Endothelial cell (in vitro differentiated cells): ENCODE data around the gene CELA2A. TPM values are rescaled to one million over a fixed set of nuclear protein-coding genes. Genes with fewer than 3 reads are reported as not detected.

Source experiments
- DNase-seq: peaks from one replicate; pipeline ENCODE4 v3.0.0; 2021; ENCODE audit warnings: low spot score
- H3K27ac Mint-ChIP-seq: one replicate; pipeline ENCODE4 v1.8.0; 2021; ENCODE audit warnings: mixed read lengths, inconsistent platforms; ENCODE audit not compliant: unreplicated experiment
- H3K27me3 Mint-ChIP-seq: one replicate; pipeline ENCODE4 v1.8.0; 2021; ENCODE audit warnings: mild to moderate bottlenecking, moderate library complexity, mixed read lengths, inconsistent platforms; ENCODE audit not compliant: unreplicated experiment
- H3K36me3 Mint-ChIP-seq: one replicate; pipeline ENCODE4 v1.8.0; 2021; ENCODE audit warnings: mild to moderate bottlenecking, low read depth, mixed read lengths, inconsistent platforms; ENCODE audit not compliant: unreplicated experiment
- H3K4me1 Mint-ChIP-seq: one replicate; pipeline ENCODE4 v1.8.0; 2021; ENCODE audit warnings: mild to moderate bottlenecking, mixed read lengths, inconsistent platforms; ENCODE audit not compliant: unreplicated experiment
- H3K4me3 Mint-ChIP-seq: one replicate; pipeline ENCODE4 v1.8.0; 2021; ENCODE audit warnings: mild to moderate bottlenecking, mixed read lengths, inconsistent platforms; ENCODE audit not compliant: unreplicated experiment
- H3K9me3 Mint-ChIP-seq: one replicate; pipeline ENCODE4 v1.8.0; 2021; ENCODE audit warnings: mixed read lengths, inconsistent platforms; ENCODE audit not compliant: unreplicated experiment
- total RNA-seq: library from RNA; stranded (reverse); fragmentation: NEBNext Ultra II Directional; extraction: Animal tissue kit (Norgen Biotek cat#: 25700); gene quantifications from one replicate; pipeline ENCODE4 v1.2.1, GENCODE V29; 2021; ENCODE audit not compliant: unreplicated experiment
- TF ChIP-seq, protein P1 (sequence below): fragments of 200-600 bp; sonication (generic); IDR thresholded peaks from one replicate; pipeline ENCODE4 v1.5.0; 2021; ENCODE audit warnings: antibody characterized with exemption; ENCODE audit not compliant: unreplicated experiment

The CELA2A gene
- total RNA-seq, 1 donor from 2014 or later: not detected

DNA sequence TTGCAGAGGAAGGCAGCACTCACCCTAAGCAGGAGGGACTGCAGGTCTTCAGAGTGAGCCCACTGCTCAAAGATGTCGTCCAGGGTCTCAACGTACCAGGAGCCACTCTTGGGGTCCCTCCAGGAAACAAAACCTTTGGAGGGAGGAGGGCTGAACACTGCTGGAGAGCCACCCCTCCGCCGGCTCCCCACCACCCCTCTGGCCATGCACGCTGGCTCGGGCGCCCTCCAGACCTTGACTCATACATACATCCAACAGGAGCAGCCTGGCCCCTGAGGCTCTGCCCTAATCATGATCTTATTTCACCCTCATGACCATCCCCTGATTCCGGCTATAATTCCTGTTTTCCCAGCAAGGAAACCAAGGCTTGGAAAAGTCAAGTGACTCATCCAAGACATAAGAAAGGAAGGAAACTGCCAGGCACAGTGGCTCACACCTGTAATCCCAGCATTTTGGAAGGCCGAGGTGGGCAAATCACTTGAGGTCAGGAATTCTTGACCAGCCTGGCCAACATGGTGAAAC is 37.4 kb downstream of the CELA2A start:
- Mint-ChIP-seq H3K4me1 (no peaks in the 10 kb centered on the region), H3K27me3 (peaks cover 3% of the 10 kb centered on the region), H3K9me3 (no peaks in the 10 kb centered on the region), H3K27ac (no peak overlapping the region), H3K4me3 (no peak overlapping the region), H3K36me3 (peaks cover 3% of the 10 kb centered on the region)
- DNase-seq: no peak
- TF ChIP-seq, protein P1, sequence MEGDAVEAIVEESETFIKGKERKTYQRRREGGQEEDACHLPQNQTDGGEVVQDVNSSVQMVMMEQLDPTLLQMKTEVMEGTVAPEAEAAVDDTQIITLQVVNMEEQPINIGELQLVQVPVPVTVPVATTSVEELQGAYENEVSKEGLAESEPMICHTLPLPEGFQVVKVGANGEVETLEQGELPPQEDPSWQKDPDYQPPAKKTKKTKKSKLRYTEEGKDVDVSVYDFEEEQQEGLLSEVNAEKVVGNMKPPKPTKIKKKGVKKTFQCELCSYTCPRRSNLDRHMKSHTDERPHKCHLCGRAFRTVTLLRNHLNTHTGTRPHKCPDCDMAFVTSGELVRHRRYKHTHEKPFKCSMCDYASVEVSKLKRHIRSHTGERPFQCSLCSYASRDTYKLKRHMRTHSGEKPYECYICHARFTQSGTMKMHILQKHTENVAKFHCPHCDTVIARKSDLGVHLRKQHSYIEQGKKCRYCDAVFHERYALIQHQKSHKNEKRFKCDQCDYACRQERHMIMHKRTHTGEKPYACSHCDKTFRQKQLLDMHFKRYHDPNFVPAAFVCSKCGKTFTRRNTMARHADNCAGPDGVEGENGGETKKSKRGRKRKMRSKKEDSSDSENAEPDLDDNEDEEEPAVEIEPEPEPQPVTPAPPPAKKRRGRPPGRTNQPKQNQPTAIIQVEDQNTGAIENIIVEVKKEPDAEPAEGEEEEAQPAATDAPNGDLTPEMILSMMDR: no peak

DNA sequence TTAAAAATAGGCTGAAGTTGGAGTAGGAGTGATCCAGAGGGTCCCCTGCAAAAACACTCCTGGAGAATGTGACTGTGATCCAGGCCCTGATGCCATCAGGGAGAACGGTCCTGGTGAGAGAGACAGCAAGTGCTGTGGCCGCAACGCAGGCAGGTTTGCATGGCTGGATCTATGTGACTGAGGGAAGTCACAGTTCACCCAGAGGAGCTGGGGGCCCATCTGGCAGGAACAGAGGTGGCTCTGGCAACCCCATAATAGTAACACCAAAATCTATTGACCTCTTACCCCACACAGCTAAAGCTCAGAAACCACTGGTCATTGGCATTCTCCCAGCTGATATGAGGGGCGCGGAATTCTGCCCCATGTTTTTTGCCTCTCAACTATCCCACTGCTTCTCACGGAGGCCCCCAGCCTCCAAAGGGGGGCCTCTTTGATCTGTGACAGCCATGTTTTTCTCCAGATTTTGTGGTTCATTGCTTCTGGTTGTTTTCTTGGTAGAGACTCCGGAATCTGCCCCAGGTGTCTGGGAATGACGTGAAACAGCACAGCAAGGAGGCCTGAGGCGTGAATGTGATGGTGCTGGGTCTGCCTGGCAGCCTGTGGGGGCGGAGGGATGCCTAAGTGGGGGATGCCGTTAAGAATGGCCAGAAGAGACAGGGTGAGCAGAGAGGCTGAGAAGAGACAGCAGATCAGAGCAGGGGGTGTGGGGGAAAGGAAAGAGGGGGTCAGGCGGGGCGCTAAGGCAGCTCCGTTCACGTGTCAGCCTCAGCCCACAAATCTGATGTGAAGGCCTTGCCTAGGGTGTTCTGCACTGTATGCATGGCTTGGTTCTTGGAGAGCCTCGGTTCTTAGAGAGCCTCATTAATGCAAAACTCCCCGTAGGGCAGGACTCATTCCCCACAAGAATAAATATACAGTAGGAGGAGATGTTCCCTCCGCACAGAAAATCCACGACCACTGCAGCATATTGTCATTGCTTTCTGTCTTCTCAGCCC is 43.9 kb downstream of the CELA2A start:
- Mint-ChIP-seq H3K27ac (no peak overlapping the region), H3K36me3 (no peaks in the 10 kb centered on the region), H3K4me3 (no peak overlapping the region)

DNA sequence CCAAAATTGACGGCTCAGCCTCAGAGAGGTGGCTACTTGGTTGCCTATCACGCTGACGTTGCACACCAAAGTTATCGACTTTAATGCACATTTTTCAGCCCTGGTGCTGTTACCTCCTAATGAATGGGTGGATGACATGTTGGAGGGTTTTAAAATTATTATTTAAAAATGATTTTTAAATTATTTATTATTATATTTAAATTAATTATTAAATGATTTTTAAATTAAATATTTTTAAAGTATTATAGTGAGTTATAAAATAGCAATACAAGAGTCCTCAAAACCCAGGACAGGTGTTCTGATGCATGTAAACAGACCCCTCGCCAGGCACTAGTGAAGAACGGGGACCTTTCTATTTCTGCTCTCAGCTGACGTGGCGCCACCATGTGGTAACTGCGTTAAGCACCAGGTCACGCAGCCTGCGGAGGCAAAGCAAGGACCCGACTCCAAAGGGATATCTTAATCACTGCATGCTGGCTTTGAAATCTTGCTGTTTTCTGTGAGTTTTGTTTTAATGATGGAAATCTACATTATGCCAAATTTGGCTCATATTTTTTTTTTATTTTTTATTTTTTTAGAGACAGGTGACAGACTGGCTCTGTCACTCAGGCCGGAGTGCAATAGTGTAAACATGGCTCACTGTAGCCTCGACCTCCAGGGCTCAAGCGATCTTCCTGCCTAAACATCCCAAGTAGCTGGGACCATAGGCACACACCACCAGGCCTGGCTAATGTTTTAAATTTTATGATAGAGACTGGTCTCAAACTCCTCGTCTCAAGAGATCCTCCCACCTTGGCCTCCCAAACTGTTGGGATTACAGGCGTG is 44.9 kb downstream of the CELA2A start:
- DNase-seq: peak; percentile 80
- H3K4me1 Mint-ChIP-seq: no peaks in the 10 kb centered on the region
- no peak overlapping the region for H3K4me3 Mint-ChIP-seq
- TF ChIP-seq, protein P1: peak; percentile 74
- H3K27ac Mint-ChIP-seq: no peak overlapping the region
- H3K9me3 Mint-ChIP-seq: no peaks in the 10 kb centered on the region
- no peaks in the 10 kb centered on the region for H3K36me3 Mint-ChIP-seq
- no peaks in the 10 kb centered on the region for H3K27me3 Mint-ChIP-seq

More for the DNA sequence above, 43.9 kb downstream of the CELA2A start:
- Mint-ChIP-seq H3K9me3 (no peaks in the 10 kb centered on the region), H3K4me1 (no peaks in the 10 kb centered on the region), H3K27me3 (peaks cover 3% of the 10 kb centered on the region)
- TF ChIP-seq, protein P1: no peak
- DNase-seq: no peak

DNA sequence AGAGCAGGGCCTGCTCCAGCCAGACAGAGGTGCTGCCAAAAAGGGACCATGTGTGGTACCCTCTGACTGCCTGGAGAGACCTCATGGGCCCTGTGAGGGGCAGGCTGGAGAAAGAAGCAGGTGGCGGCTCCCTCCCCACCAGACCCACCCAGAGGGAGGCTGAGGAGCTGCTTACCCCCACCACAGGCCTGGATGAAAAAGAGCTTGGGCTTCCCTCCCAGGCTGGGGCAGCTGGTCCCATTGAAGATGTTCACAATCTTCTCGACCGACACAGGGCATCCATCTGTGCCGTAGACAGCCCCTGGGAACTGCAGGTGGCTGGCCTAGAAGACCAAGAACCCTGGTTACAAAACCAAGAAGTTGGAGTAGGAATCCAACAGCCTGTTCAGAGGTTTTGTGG is 47.9 kb downstream of the CELA2A start:
- Mint-ChIP-seq H3K27ac (no peak overlapping the region), H3K36me3 (no peaks in the 10 kb centered on the region), H3K4me1 (peaks cover 2% of the 10 kb centered on the region), H3K4me3 (no peak overlapping the region), H3K9me3 (no peaks in the 10 kb centered on the region), H3K27me3 (no peaks in the 10 kb centered on the region)
- TF ChIP-seq, protein P1: no peak
- DNase-seq: no peak
